H1 (cell line): Measurements from ENCODE around the gene LIPG. TPM values are rescaled to one million over a fixed set of nuclear protein-coding genes. Genes with fewer than 3 reads are reported as not detected.

Experiments
- CHD1 ChIP-seq: IDR thresholded peaks from 2 replicates; pipeline ENCODE4 v1.6.1; 2012; ENCODE audit warnings: low read depth, low read length, improper control_type of control experiment
- EGR1 ChIP-seq: IDR thresholded peaks from 2 replicates; pipeline ENCODE4 v1.6.1; 2011; ENCODE audit warnings: low read depth, low read length, borderline replicate concordance
- HDAC6 ChIP-seq: IDR thresholded peaks from one replicate; pipeline ENCODE4 v1.7.1; 2012; ENCODE audit warnings: low read depth, mild to moderate bottlenecking, inconsistent platforms, low read length, moderate library complexity
- KDM4A ChIP-seq: IDR thresholded peaks from one replicate; pipeline ENCODE4 v1.7.1; 2012; ENCODE audit warnings: low read depth, mild to moderate bottlenecking, moderate library complexity, low read length, inconsistent platforms; ENCODE audit not compliant: severe bottlenecking
- NRF1 ChIP-seq: IDR thresholded peaks from 2 replicates; pipeline ENCODE4 v1.6.1; 2011; ENCODE audit warnings: mild to moderate bottlenecking, low read depth, low read length, improper control_type of control experiment
- TCF12 ChIP-seq: IDR thresholded peaks from 2 replicates; pipeline ENCODE4 v1.6.1; 2011; ENCODE audit warnings: low read depth, mild to moderate bottlenecking, low read length
- polyA plus RNA-seq, 7 experiments: library from polyadenylated mRNA; depleted of rRNA in 3 of 7; stranded (reverse) in 5 of 7; unstranded in 2 of 7; fragments of >200 nt in 5 of 7; fragments of 200-250 nt in 2 of 7; gene quantifications; 1 replicate in 5 of 7; 2 replicates in 1 of 7; 4 replicates in 1 of 7; pipeline versions ENCODE4 v1.2.1 to v1.2.3, GENCODE V29; 2011 to 2013; ENCODE audit warnings: missing spikeins in 2 of 7, mixed read lengths in 2 of 7
- total RNA-seq: library from RNA; stranded (reverse); fragmentation: NEBNext Ultra II Directional; extraction: Animal tissue kit (Norgen Biotek cat#: 25700); gene quantifications from 2 replicates; pipeline ENCODE4 v1.2.1, GENCODE V29; 2021
- TF ChIP-seq, protein P1 (sequence below): IDR thresholded peaks from 2 replicates; pipeline ENCODE4 v1.6.1; 2011; ENCODE audit warnings: low read length, improper control_type of control experiment
- TF ChIP-seq, protein P2 (sequence below): IDR thresholded peaks from 2 replicates; pipeline ENCODE4 v1.6.1; 2012; ENCODE audit warnings: inconsistent platforms

Gene LIPG
- total and polyA plus RNA-seq, 2 of the 8 experiments (the other 6 are each of a cell fraction or from before 2014, with no cell fraction given): 9.2 to 9.8 TPM

DNA sequence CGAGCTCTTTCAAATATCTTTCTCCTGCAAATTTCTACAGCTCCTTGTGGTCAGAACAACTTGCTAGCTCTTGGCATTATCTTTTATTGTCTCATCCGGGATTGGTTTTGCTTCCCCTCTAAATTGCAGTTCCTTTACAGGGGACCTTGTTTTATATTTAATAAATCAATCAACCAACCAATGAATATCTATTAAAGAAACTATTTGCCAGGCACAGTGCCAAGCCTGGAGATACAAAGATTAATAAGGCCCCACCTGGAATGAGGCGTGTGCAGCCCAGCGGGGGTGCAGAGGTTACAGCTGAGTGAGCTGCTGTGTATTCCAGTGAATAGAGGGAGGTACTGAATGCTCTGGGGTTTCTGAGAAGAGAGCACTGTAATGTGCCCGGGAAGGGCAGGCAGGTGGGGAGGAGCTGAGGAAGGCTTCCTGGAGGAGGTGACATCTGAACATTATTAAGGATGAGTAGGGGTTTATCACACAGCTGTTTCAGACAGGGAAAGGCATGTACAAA is 51.8 kb downstream of the LIPG start (continued):
- no peak for TF ChIP-seq NRF1
- TF ChIP-seq KDM4A: no peak
- TF ChIP-seq EGR1: no peak
- TF ChIP-seq, protein P1, sequence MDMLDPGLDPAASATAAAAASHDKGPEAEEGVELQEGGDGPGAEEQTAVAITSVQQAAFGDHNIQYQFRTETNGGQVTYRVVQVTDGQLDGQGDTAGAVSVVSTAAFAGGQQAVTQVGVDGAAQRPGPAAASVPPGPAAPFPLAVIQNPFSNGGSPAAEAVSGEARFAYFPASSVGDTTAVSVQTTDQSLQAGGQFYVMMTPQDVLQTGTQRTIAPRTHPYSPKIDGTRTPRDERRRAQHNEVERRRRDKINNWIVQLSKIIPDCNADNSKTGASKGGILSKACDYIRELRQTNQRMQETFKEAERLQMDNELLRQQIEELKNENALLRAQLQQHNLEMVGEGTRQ: no peak
- no peak for TF ChIP-seq HDAC6
- TF ChIP-seq TCF12: no peak
- TF ChIP-seq CHD1: no peak
- TF ChIP-seq, protein P2, sequence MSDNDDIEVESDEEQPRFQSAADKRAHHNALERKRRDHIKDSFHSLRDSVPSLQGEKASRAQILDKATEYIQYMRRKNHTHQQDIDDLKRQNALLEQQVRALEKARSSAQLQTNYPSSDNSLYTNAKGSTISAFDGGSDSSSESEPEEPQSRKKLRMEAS: no peak
